ENCODE data around the gene C2orf92.

C2orf92 gene

DNA sequence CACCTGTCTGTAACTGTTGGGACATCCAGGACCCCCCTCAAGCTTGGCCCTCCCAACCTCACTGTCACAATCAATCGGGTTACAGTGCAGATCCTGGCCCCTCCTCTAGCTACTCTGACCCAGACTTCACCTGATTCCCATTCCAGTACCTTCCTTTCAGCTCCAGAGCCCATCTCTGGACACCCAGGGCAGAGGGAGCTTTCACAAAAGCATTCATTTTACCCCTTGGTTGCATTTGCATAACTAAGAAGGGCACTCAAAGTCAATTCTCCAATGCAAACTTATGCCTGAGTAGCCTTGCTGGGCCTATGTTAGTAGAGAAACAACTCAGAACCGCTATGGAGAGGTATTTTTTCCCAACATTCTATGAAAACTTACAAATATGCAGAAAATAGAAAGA is 51.2 kb downstream of the C2orf92 start:
- CTCF ChIA-PET: interaction anchor here (0.8 kb wide), 1 partner anchor 20 kb away, joined by 3 read pairs; no protein-coding TSS in a partner anchor
- TF ChIP-seq LEF1 (IDR thresholded peaks at IDR 0.05; ENCODE audit: borderline replicate concordance) (no peak), HDGF (IDR thresholded peaks at IDR 0.05; ENCODE audit: borderline replicate concordance) (no peak), ELF4 (IDR thresholded peaks at IDR 0.05) (no peak), FOXK2 (IDR thresholded peaks at IDR 0.05) (no peak), NFRKB (IDR thresholded peaks at IDR 0.05) (no peak), ARNT (IDR thresholded peaks at IDR 0.05) (no peak)
- DNase-seq (ENCODE audit: extremely low spot score): no peak
- POLR2A ChIA-PET: no interaction called here

DNA sequence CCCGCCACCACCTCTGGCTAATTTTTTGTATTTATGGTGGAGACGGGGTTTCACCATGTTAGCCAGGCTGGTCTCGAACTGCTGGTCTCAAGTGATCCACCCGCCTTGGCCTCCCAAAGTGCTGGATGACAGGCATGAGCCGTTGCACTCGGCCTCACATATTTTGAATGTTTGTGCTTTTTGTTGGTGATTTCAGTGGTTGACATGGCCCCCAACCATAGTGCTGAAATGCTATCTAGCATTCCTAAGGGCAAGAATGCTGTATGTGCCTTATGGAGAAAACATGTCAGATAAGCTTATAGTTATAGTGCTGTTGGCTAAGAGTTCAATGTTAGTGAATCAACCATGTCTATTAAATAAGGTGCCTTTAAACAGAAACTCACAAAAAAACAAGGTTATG is 52.7 kb downstream of the C2orf92 start:
- CTCF ChIA-PET: interaction anchor here (0.6 to 0.7 kb wide), 2 partner anchors 22 to 1759 kb away, joined by 3 read pairs; no protein-coding TSS in a partner anchor
- DNase-seq (ENCODE audit: extremely low spot score): no peak

DNA sequence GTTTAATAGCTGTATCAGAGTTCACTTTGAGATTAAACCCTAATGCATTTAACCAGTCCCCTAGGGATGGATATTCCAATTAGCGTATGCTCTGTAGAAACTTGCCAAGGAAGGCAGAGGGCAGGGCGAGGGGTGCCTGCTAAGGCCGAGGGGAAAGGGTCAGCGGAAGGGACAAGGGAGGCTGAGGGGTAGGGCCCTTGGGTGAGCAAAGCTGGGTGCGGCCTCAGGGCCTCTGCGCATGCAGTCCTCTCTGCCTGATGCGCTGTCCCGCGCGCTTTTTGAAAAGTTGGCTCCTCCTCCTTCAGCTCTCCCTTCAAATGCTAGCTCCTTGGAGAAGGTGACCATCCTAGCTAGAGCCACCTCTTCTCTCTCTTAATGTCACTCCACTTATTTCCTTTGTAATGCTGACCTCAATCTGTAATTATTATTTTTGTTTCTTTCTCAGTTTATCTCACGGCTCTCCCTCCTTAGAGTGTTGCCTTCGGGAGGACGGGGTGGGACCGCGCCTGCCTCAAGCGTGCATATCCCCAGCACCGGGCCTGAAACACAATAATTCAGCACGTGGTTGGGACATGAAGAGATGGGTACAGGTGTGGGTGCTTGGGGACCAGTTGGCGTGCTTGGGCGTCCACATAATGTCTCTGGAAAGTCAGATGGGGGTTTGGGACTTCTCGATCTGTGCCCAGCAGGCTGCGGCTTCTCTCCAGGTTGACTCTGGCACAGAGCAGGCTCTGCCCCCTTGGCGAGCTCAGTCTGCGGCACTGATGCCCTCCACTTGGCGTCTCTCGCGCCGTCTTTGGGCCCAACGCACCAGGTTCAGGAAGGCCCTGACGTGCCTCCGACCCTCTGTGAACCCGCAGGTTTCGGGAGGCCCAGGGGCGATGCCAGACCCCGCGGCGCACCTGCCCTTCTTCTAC is 53.9 kb downstream of the C2orf92 start:
- POLR2A ChIA-PET: no interaction called here

More for the DNA sequence above, 52.7 kb downstream of the C2orf92 start:
- TF ChIP-seq SP1 (IDR thresholded peaks at IDR 0.05) (no peak), FOXM1 (IDR thresholded peaks at IDR 0.05; ENCODE audit: borderline replicate concordance) (no peak), ZNF384 (IDR thresholded peaks at IDR 0.05) (no peak), NFRKB (IDR thresholded peaks at IDR 0.05) (no peak), L3MBTL2 (conservative IDR thresholded peaks at IDR 0.05) (no peak), CTBP1 (IDR thresholded peaks at IDR 0.05; ENCODE audit: borderline replicate concordance) (no peak), HDGF (IDR thresholded peaks at IDR 0.05; ENCODE audit: borderline replicate concordance) (no peak), ELF4 (IDR thresholded peaks at IDR 0.05) (no peak), BHLHE40 (IDR thresholded peaks at IDR 0.05; ENCODE audit: borderline replicate concordance) (no peak)
- TF ChIP-seq, protein P1, sequence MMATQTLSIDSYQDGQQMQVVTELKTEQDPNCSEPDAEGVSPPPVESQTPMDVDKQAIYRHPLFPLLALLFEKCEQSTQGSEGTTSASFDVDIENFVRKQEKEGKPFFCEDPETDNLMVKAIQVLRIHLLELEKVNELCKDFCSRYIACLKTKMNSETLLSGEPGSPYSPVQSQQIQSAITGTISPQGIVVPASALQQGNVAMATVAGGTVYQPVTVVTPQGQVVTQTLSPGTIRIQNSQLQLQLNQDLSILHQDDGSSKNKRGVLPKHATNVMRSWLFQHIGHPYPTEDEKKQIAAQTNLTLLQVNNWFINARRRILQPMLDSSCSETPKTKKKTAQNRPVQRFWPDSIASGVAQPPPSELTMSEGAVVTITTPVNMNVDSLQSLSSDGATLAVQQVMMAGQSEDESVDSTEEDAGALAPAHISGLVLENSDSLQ (IDR thresholded peaks at IDR 0.05): no peak
- POLR2A ChIA-PET: no interaction called here

DNA sequence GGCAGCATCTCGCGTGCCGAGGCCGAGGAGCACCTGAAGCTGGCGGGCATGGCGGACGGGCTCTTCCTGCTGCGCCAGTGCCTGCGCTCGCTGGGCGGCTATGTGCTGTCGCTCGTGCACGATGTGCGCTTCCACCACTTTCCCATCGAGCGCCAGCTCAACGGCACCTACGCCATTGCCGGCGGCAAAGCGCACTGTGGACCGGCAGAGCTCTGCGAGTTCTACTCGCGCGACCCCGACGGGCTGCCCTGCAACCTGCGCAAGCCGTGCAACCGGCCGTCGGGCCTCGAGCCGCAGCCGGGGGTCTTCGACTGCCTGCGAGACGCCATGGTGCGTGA is 54.5 kb downstream of the C2orf92 start:
- DNase-seq (ENCODE audit: extremely low spot score): no peak
- no peak for TF ChIP-seq LEF1 (IDR thresholded peaks at IDR 0.05; ENCODE audit: borderline replicate concordance)
- no peak for TF ChIP-seq ARNT (IDR thresholded peaks at IDR 0.05)
- no peak for TF ChIP-seq ZNF384 (IDR thresholded peaks at IDR 0.05)
- no peak for TF ChIP-seq HDGF (IDR thresholded peaks at IDR 0.05; ENCODE audit: borderline replicate concordance)
- ChIA-PET POLR2A (no interaction called here), CTCF (no interaction called here)

More for the DNA sequence above, 53.9 kb downstream of the C2orf92 start:
- no peak for DNase-seq (ENCODE audit: extremely low spot score)
- TF ChIP-seq FOXA1 (IDR thresholded peaks at IDR 0.05): no peak
- no peak for TF ChIP-seq TARDBP (IDR thresholded peaks at IDR 0.05)
- TF ChIP-seq FOXK2 (IDR thresholded peaks at IDR 0.05): no peak
- no peak for TF ChIP-seq SUZ12 (IDR thresholded peaks at IDR 0.05)
- TF ChIP-seq LEF1 (IDR thresholded peaks at IDR 0.05; ENCODE audit: borderline replicate concordance): no peak
- TF ChIP-seq ELF4 (IDR thresholded peaks at IDR 0.05): no peak
- TF ChIP-seq ZNF384 (IDR thresholded peaks at IDR 0.05): no peak
- TF ChIP-seq ARNT (IDR thresholded peaks at IDR 0.05): no peak
- no peak for TF ChIP-seq SP1 (IDR thresholded peaks at IDR 0.05)
- no peak for TF ChIP-seq FOXM1 (IDR thresholded peaks at IDR 0.05; ENCODE audit: borderline replicate concordance)
- TF ChIP-seq L3MBTL2 (conservative IDR thresholded peaks at IDR 0.05): no peak
- TF ChIP-seq BHLHE40 (IDR thresholded peaks at IDR 0.05; ENCODE audit: borderline replicate concordance): no peak
- TF ChIP-seq, protein P1 (IDR thresholded peaks at IDR 0.05): no peak
- no peak for TF ChIP-seq HDGF (IDR thresholded peaks at IDR 0.05; ENCODE audit: borderline replicate concordance)
- no peak for TF ChIP-seq CTBP1 (IDR thresholded peaks at IDR 0.05; ENCODE audit: borderline replicate concordance)
- CTCF ChIA-PET: no interaction called here

DNA sequence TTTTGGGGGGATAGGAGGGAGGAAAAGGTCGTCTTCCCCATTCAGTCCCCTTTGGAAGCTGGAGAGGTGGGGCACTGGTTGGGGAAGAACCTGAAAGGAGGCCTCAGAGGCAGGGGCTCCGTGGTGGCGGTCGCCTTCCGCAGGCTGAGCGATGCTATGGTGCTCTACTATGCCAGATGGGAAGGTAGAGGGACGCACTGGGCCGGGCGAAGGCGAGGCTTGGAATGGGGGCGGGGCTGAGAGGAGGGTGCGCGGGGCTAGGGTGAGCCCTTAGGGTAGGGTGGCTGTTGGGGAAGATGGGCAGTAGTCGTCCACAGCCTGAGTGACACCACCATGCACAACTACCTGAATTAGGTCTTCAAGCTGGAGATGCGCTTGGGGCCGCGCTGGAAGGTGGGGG is 55.0 kb downstream of the C2orf92 start:
- CTCF ChIA-PET: no interaction called here
- POLR2A ChIA-PET: no interaction called here

More for the DNA sequence above, 55.0 kb downstream of the C2orf92 start:
- TF ChIP-seq FOXK2 (IDR thresholded peaks at IDR 0.05): no peak
- TF ChIP-seq SP1 (IDR thresholded peaks at IDR 0.05): no peak
- TF ChIP-seq FOXM1 (IDR thresholded peaks at IDR 0.05; ENCODE audit: borderline replicate concordance): no peak
- TF ChIP-seq L3MBTL2 (conservative IDR thresholded peaks at IDR 0.05): no peak
- TF ChIP-seq CTBP1 (IDR thresholded peaks at IDR 0.05; ENCODE audit: borderline replicate concordance): no peak
- no peak for TF ChIP-seq TARDBP (IDR thresholded peaks at IDR 0.05)
- no peak for TF ChIP-seq ELF4 (IDR thresholded peaks at IDR 0.05)
- TF ChIP-seq SUZ12 (IDR thresholded peaks at IDR 0.05): no peak
- TF ChIP-seq FOXA1 (IDR thresholded peaks at IDR 0.05): no peak
- TF ChIP-seq, protein P1 (IDR thresholded peaks at IDR 0.05): no peak
- no peak for TF ChIP-seq LEF1 (IDR thresholded peaks at IDR 0.05; ENCODE audit: borderline replicate concordance)
- TF ChIP-seq HDGF (IDR thresholded peaks at IDR 0.05; ENCODE audit: borderline replicate concordance): no peak
- no peak for DNase-seq (ENCODE audit: extremely low spot score)

Measured in HEK293T (cell line).